Ascending aorta (tissue), 2 donors: ENCODE results near the gene HIGD1A. TPM values are rescaled to one million over a fixed set of nuclear protein-coding genes. Genes with fewer than 3 reads are reported as not detected.

Experiments
- DNase-seq, 2 donors: peaks; one replicate each; pipeline ENCODE4 v3.0.0-alpha.2; 2019; ENCODE audit warnings: low spot score in 2 of 2
- H3K27ac ChIP-seq, 2 donors: fragments of 200-600 bp; sonication (generic); one replicate each; pipeline ENCODE4 v1.5.1; 2016 to 2017; ENCODE audit warnings: mild to moderate bottlenecking in 1 of 2
- H3K27me3 ChIP-seq: fragments of 200-600 bp; sonication (generic); one replicate; pipeline ENCODE4 v1.5.1; 2017
- H3K36me3 ChIP-seq, 2 donors: fragments of 200-600 bp; sonication (generic); one replicate each; pipeline ENCODE4 v1.5.1; 2016
- H3K4me1 ChIP-seq, 2 donors: fragments of 200-600 bp; sonication (generic); one replicate each; pipeline ENCODE4 v1.5.1; 2016 to 2017; ENCODE audit warnings: mild to moderate bottlenecking in 1 of 2
- H3K4me3 ChIP-seq, 2 donors: fragments of 200-600 bp; sonication (generic); one replicate each; pipeline ENCODE4 v1.5.1; 2016 to 2017; ENCODE audit warnings: mild to moderate bottlenecking in 1 of 2
- H3K9me3 ChIP-seq, 2 donors: fragments of 200-600 bp; sonication (generic); one replicate each; pipeline ENCODE4 v1.5.1; 2016
- intact Hi-C: fragments of 100-400 bp; cut with DNase I; formaldehyde crosslinking; loops from one replicate; pipeline ENCODE4 v1.15.1; 2023
- total RNA-seq: library from RNA; depleted of rRNA; stranded (reverse); fragments of >200 nt; gene quantifications from one replicate; pipeline ENCODE4 v1.1.0, GENCODE V29; 2016
- TF ChIP-seq, protein P1 (sequence below), 3 experiments: fragments of 200-600 bp in 2 of 3; fragments of 450-650 bp in 1 of 3; sonication (generic) in 2 of 3; IDR thresholded peaks; one replicate each; pipeline ENCODE4 v1.5.1; 2016 to 2019; ENCODE audit warnings: antibody characterized with exemption in 3 of 3, mild to moderate bottlenecking in 1 of 3, moderate library complexity in 1 of 3

HIGD1A gene
- total RNA-seq, 1 donor from 2014 or later: 109 TPM

DNA sequence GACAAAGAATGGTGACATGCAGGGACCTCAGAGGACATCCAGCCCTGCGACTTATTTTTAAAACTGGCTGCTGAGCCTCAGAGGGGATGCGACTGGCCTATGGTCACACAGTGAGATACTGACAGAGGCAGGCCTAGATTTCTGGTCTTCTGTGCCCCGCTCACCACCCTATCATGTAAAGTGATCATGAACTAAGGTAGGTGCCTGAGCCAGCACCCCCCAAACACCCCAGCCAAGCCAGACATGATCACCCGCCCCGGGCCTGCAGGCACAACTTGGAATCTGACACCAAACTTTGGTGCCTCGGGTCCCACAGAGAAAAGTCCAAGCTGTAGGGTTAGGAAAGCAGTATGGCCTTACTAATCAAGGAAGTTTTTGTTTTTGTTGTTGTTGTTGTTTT is 67.8 kb downstream of the HIGD1A start:
- Histone ChIP-seq H3K27me3 (no peaks in the 10 kb centered on the region), H3K9me3 (no peaks in the 10 kb centered on the region), H3K27ac (no peak overlapping the region), H3K4me3 (no peak overlapping the region), H3K4me1 (peaks cover 0 to 10% of the 10 kb centered on the region in 2 donors), H3K36me3 (no peaks in the 10 kb centered on the region)
- TF ChIP-seq, protein P1, sequence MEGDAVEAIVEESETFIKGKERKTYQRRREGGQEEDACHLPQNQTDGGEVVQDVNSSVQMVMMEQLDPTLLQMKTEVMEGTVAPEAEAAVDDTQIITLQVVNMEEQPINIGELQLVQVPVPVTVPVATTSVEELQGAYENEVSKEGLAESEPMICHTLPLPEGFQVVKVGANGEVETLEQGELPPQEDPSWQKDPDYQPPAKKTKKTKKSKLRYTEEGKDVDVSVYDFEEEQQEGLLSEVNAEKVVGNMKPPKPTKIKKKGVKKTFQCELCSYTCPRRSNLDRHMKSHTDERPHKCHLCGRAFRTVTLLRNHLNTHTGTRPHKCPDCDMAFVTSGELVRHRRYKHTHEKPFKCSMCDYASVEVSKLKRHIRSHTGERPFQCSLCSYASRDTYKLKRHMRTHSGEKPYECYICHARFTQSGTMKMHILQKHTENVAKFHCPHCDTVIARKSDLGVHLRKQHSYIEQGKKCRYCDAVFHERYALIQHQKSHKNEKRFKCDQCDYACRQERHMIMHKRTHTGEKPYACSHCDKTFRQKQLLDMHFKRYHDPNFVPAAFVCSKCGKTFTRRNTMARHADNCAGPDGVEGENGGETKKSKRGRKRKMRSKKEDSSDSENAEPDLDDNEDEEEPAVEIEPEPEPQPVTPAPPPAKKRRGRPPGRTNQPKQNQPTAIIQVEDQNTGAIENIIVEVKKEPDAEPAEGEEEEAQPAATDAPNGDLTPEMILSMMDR (IDR thresholded peaks at IDR 0.05): no peak
- no peak for DNase-seq
- intact Hi-C loops: no loop called here

DNA sequence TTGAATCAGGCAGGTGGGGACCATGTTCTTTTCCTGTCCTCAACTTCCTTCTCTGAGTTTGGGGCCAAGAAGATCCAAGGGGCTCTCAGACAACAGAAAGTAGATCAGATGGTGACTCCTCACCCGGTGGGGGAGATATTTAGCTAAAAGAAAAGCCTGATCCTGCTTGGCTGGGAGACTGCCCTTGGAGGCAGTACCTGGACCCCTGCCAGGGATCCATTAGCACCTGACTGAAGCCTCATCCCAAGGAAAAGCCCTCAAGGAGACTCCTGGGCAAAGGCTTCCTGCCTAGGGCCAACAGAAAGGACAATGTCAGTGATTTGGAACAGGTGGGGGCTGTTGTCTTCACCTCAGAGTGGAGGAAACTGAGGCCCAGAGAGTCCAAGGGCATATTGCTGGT is 68.2 kb downstream of the HIGD1A start:
- no peaks in the 10 kb centered on the region for H3K9me3 ChIP-seq
- no peak for DNase-seq
- peaks cover 0 to 10% of the 10 kb centered on the region in 2 donors for H3K4me1 ChIP-seq
- TF ChIP-seq, protein P1 (IDR thresholded peaks at IDR 0.05): no peak
- no peaks in the 10 kb centered on the region for H3K36me3 ChIP-seq
- no peak overlapping the region for H3K27ac ChIP-seq
- intact Hi-C loops: no loop called here
- H3K27me3 ChIP-seq: no peaks in the 10 kb centered on the region
- no peak overlapping the region for H3K4me3 ChIP-seq

DNA sequence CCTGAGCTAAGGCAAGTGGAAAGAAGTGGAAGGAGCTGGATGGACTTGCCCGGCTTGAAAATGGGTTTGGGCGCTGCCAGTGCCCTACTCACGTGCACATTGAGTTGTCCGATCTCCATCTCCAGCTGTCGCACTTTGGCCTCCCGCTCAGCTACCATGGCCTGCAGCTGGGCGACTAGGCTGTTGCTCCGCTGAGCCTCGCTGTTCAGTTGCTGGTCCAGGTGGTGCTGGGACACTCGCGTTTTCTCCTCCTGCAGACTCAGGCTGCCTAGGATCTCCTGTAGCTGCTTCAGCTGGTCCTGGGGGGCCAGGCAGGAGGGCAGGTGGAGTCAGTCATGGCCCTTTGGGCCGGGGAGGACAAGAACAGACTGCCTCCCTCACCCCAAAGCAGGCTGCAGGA is 68.7 kb downstream of the HIGD1A start:
- intact Hi-C loops: no loop called here
- H3K27ac ChIP-seq: no peak overlapping the region
- DNase-seq: no peak
- H3K27me3 ChIP-seq: no peaks in the 10 kb centered on the region
- no peaks in the 10 kb centered on the region for H3K36me3 ChIP-seq
- H3K4me3 ChIP-seq: no peak overlapping the region
- no peaks in the 10 kb centered on the region for H3K9me3 ChIP-seq
- H3K4me1 ChIP-seq: peaks cover 0 to 10% of the 10 kb centered on the region in 2 donors
- TF ChIP-seq, protein P1 (IDR thresholded peaks at IDR 0.05): no peak

DNA sequence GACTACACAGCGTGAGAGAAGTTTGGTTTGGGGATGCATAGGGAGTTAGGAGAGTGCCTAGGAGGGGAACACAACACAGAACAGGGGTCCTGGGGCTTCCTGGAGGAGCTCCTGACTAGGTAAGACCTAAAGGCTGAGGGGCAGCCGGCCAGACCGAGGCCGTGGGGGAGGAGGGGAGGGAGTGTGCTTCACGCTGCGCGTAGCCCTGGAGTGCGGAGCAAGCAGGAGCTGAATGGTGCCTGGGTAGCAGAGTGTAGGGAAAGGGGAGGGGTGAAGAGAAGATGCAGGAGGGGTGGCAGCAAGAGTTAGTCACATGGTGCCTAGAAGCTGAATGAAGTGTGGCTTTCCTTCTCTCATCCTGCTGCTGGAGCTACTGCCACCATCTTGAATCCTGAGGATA is 69.3 kb downstream of the HIGD1A start:
- TF ChIP-seq, protein P1 (IDR thresholded peaks at IDR 0.05): no peak
- no peak for DNase-seq
- no peak overlapping the region for H3K4me3 ChIP-seq
- no peak overlapping the region for H3K27ac ChIP-seq
- H3K36me3 ChIP-seq: no peaks in the 10 kb centered on the region
- intact Hi-C loops: no loop called here
- H3K4me1 ChIP-seq: peaks cover 0 to 9% of the 10 kb centered on the region in 2 donors
- H3K27me3 ChIP-seq: no peaks in the 10 kb centered on the region
- no peaks in the 10 kb centered on the region for H3K9me3 ChIP-seq

DNA sequence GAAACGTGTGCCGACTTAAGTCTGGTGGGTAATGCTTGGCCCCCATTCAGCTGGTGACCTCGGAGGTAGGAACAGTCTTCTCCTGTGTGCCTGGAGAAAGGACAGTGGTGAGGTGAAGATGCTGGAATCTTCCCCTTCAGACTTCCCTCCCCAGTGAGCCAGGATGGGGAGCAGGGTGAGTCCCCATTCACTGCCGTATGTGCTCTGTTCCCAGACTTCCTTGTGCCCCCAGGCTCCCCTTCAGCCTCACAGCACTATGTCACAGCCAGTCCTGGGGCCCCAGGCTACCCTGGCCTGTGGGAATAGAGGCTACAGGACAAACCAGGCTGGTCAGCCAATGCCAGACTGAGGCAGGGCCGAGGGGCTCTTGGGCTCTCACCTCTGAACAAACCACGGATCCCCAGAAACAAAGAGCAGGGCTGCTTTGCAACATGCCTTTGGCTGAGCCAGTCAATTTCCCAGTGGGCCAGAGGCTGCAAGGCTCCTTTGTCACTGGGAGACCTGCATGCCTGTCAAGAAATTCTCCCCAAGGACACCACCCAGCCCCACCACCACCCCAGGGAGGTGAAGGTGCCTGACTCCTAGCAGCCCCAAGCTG is 69.9 kb downstream of the HIGD1A start:
- Histone ChIP-seq H3K27ac (no peak overlapping the region), H3K36me3 (no peaks in the 10 kb centered on the region), H3K4me3 (no peak overlapping the region), H3K4me1 (peaks cover 0 to 3% of the 10 kb centered on the region in 2 donors), H3K27me3 (no peaks in the 10 kb centered on the region), H3K9me3 (no peaks in the 10 kb centered on the region)
- intact Hi-C loops: no loop called here
- no peak for DNase-seq
- TF ChIP-seq, protein P1 (IDR thresholded peaks at IDR 0.05): no peak
